GM23248 (cell line): ENCODE data around the gene GLS2.
"Not testable (repeated sequence)": the region's sequence is repeated elsewhere in the genome, so short reads cannot be mapped to it uniquely, and the experiment has no call there.

Experiments used
- EZH2 ChIP-seq: fragments of 200-600 bp; sonication (generic); IDR thresholded peaks from 2 replicates; pipeline ENCODE4 v1.6.1; 2018; ENCODE audit warnings: antibody characterized with exemption, mild to moderate bottlenecking; ENCODE audit not compliant: insufficient read depth, poor library complexity, severe bottlenecking
- EZH2phosphoT487 ChIP-seq: fragments of 200-600 bp; sonication (generic); IDR thresholded peaks from 2 replicates; pipeline ENCODE4 v1.6.1; 2018; ENCODE audit warnings: antibody characterized with exemption, moderate library complexity, mild to moderate bottlenecking, low read depth; ENCODE audit not compliant: insufficient read depth

- TF ChIP-seq EZH2, EZH2phosphoT487: not testable (repeated sequence)
Observed at GRCh38 chr12:56494106-56494415, 6.1 kb upstream of the GLS2 start.
